HG02678 (cell line): Measurements from ENCODE around the gene LLGL2.

ENCODE experiments used
- ATAC-seq: cut with Tn5 transposase; IDR thresholded peaks from one replicate; pipeline ENCODE4 v1.9.1; 2021; ENCODE audit warnings: mild to moderate bottlenecking, moderate library complexity; ENCODE audit not compliant: unreplicated experiment

LLGL2 gene

DNA sequence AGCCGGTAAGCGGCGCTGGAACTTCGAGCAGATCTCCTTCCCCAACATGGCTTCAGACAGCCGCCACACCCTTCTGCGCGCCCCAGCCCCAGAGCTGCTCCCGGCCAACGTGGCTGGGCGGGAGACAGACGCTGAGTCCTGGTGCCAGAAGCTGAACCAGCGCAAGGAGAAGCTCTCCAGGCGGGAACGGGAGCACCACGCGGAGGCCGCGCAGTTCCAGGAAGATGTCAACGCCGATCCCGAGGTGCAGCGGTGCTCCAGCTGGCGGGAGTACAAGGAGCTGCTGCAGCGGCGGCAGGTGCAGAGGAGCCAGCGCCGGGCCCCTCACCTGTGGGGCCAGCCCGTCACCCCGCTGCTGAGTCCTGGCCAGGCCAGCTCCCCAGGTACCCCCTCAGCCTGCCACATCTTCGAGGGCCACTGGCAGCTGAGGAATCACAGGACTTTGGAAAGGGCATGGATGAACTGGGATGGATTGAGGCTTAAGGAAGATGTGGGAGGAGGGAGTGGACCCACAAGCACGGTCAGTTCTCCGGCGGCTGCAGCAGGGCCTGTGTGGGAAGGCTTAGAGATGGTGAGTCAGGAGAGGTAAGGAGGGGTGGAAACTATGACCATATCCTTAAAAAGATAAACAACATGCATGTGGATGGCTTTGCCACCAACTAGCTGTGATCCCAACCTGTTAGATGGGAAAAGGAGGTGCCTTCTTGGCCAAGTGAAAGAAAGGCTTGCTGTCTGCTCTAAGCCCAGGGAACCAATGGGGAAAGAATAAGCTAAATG lies 3.4 kb upstream of the LLGL2 start:
- ATAC-seq: no peak

DNA sequence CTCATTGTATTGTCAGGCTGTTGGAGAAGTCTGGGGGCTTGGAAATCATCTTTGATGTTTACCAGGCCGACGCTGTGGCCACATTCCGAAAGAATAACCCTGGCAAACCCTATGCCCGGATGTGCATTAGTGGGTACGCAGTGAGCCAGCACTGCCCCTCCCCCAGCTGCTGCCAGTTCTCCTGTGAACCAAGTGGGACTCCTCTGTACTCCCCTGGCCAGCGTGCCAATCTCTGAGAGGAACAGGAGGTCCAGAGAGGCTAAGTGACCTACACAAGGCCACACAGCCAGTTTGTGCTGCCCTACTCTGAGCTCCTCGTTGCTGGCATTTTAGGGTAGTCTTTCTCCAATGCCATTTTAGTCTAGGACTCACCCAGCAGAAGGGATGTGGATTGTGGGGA lies 1.9 kb upstream of the LLGL2 start:
- no peak for ATAC-seq

- ATAC-seq: no peak
Measured at GRCh38 chr17:75524269-75524969, 1.1 kb upstream of the LLGL2 start.

DNA sequence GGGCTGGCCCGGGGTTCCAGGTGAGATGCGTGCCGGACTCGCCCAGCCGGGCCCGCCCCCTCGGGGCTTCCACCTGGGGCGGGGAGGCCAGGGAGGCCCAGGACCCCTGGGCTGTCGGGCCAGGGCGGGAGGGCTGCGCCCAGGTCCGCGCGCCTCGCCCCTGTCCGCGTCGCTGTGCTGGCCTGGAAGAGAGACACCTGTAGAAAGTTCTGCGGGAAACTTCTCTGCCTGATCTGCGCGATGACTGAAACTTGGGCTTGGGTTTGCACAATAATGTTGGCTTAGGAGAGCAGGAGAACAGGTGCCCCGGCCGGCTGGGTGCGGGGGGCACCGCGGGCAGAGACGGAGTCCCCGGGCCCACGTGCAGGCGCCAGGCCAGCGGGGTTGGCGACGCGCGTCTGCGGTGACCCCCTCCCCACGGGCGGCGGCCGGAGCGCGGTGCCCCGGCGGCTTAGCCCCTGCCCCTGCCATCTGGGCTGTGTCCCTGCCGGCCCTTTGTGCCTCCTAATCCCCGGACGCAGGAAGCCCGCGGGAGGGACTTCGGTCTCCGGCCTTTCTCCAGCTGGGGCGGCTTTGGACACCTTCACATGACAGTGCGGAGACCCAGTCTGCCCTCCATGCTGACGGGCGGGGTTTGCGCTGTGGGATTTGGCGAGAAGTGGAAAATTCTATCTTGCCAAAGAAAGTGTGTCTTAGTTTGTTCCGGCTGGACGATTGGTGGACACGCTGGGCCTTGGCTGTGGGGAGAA lies 483 bp downstream of the LLGL2 start:
- no peak for ATAC-seq

GRCh38 chr17:75526555-75527270 lies 1.2 kb downstream of the LLGL2 start:
- ATAC-seq: no peak

- no peak for ATAC-seq
Measured at GRCh38 chr17:75530837-75531720, 5.6 kb downstream of the LLGL2 start.

DNA sequence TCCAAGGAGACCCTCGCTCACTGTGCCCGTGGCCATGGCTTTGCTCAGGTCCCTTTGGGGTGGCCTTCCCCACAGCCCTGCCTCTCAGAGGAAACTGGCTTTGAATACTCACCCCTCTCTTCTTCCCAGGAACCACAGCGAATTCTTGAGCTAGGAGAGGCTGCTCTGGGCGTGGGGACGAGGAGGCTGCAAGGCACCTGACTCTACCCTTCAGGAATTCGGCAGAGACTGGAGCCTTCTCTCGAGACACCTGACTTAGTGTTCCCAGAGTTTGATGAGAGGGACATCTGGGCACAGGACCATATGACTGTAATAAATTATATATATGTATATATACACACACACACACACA lies 6.2 kb downstream of the LLGL2 start:
- no peak for ATAC-seq

DNA sequence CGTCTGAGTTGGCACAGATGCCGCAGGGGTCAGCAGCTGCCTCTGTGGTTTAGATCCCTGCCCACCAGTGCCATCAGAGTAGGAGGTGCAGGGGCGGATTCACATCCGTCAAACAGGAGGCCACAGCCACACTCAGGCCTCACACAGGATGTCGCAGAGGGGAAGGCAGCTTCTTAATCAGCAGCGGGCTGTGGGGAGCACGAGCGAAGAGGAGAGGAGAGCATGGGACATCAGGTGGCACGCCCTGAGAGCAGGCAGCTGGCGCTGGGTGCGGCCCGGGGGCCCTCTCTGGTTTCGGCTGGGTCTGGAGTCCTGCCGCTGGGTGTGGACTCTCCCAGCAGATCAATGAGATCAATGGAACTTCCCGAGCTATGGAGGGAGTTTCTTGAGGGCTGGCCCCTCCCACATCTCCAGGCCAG lies 9.6 kb downstream of the LLGL2 start:
- peak; percentile 72 for ATAC-seq

GRCh38 chr17:75535871-75536270 lies 10.4 kb downstream of the LLGL2 start:
- ATAC-seq: no peak

DNA sequence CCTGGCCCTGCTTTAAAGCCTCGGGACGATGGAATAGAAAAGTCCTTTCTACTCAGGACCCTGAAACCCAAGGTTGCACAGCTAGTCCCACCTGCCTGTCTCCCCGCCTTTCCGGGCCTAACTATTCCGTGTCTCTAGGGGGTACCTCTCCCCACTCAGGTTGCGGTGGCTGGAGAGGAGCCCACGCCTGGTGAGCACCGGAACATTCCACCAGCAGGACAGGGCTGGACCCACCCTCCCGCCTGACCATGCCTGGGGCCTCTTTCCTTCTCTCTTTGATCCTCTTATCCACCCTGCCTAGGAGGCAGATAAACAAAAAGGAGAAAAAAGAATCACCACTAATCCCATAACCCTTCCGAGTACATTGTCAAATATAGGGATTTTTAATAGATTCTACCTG lies 10.9 kb downstream of the LLGL2 start:
- no peak for ATAC-seq

GRCh38 chr17:75539967-75540729 lies 14.7 kb downstream of the LLGL2 start:
- ATAC-seq: no peak

GRCh38 chr17:75540923-75541503 lies 15.5 kb downstream of the LLGL2 start:
- ATAC-seq: no peak

DNA sequence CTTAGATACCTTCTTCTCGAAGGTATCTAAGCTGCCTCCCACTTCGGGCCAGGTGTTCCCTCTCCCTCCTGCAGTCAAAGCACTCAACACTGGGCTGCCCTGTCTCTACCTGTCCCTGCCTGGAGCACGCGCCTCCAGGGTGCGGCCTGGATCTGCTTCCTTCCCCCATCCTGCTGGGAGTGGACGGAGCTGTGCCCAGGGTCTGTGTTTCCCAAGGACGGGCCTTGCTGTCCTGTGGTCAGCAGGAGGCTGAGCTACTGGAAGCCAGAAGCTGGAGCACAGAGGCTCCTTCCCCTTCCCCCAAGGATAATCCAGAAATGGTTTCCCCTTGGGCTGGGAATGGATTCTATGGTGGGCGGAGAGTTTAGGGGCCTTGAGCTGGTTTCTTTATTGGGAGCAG lies 16.7 kb downstream of the LLGL2 start:
- no peak for ATAC-seq

GRCh38 chr17:75542728-75543336 lies 17.3 kb downstream of the LLGL2 start:
- ATAC-seq: no peak

- no peak for ATAC-seq
Measured at GRCh38 chr17:75544250-75544649, 18.8 kb downstream of the LLGL2 start.

- no peak for ATAC-seq
Measured at GRCh38 chr17:75546181-75546580, 20.7 kb downstream of the LLGL2 start.

DNA sequence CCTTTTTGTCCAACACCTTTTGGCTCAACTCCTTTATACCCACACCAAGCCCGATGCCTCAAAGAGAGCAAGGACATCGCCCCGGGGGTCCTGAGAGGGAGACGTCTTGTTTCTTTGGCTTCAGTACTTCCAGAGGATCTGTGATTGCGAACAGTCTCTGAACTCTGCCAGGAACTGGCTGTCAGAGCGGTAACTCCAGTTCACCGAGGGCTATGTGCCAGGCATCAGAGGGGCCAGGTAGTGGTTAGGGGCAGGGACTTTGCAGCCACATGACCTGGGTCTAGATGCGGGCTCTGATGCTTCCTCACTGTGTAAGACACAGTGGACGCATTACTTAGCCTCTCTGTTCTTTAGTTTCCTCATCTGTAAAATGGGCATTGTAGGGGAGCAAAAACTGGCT lies 21.6 kb downstream of the LLGL2 start:
- ATAC-seq: no peak

GRCh38 chr17:75548813-75549212 lies 23.3 kb downstream of the LLGL2 start:
- no peak for ATAC-seq
